GM12878 (cell line): ENCODE results near the gene TRANK1.
"Not testable (repeated sequence)": the region's sequence is repeated elsewhere in the genome, so short reads cannot be mapped to it uniquely, and the experiment has no call there.

Experiments used
- CBX5 ChIP-seq: sonication (generic); IDR thresholded peaks from 2 replicates; pipeline ENCODE4 v1.6.1; 2016; ENCODE audit warnings: low read depth, moderate library complexity, mild to moderate bottlenecking, inconsistent platforms
- CTCF ChIP-seq, 3 experiments: IDR thresholded peaks in 2 of 3; conservative IDR thresholded peaks in 1 of 3; 2 replicates each; pipeline ENCODE4 v1.5.1; 2011; ENCODE audit warnings: low read depth in 3 of 3, low read length in 3 of 3, mild to moderate bottlenecking in 3 of 3, control low read depth in 2 of 3, moderate library complexity in 2 of 3, inconsistent platforms in 1 of 3, mixed read lengths in 1 of 3; ENCODE audit not compliant: control insufficient read depth in 2 of 3, insufficient read depth in 1 of 3; ENCODE audit errors: extremely low read depth in 1 of 3
- JUNB ChIP-seq: IDR thresholded peaks from 2 replicates; pipeline ENCODE4 v1.6.1; 2016; ENCODE audit warnings: antibody characterized with exemption, mild to moderate bottlenecking
- REST ChIP-seq: IDR thresholded peaks from 2 replicates; pipeline ENCODE4 v1.6.1; 2012; ENCODE audit warnings: mild to moderate bottlenecking, low read depth, low read length

DNA sequence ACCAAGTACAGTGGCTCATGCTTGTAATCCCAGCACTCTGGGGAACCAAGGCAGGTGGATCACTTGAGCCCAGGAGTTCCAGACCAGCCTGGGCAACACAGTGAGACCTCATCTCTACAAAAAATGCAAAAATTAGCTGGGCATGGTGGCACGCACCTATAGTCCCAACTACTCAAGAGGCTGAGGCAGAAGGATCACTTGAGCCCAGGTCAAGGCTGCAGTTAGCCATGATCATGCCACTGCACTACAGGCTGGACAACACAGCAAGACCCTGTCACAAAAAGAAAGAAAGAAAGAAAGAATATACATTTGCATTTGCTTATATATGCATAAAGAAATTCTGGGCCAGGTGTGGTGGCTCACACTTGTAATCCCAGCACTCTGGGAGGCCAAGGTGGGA lies 13.4 kb downstream of the TRANK1 start:
- not testable (repeated sequence) for TF ChIP-seq CTCF (IDR thresholded peaks at IDR 0.05 in 2 of 3, conservative IDR thresholded peaks at IDR 0.05 in 1 of 3; ENCODE audit: control insufficient read depth in 2 of 3, extremely low read depth in 1 of 3, insufficient read depth in 1 of 3, low read depth in 3 of 3, low read length in 3 of 3); REST; JUNB; CBX5
